GF-D8 (cell line): ENCODE results near the gene TICAM2.

Experiments
- DNase-seq: peaks from one replicate; lab custom pipeline; 2025; lab: John Stamatoyannopoulos, UW

TICAM2 gene

DNA sequence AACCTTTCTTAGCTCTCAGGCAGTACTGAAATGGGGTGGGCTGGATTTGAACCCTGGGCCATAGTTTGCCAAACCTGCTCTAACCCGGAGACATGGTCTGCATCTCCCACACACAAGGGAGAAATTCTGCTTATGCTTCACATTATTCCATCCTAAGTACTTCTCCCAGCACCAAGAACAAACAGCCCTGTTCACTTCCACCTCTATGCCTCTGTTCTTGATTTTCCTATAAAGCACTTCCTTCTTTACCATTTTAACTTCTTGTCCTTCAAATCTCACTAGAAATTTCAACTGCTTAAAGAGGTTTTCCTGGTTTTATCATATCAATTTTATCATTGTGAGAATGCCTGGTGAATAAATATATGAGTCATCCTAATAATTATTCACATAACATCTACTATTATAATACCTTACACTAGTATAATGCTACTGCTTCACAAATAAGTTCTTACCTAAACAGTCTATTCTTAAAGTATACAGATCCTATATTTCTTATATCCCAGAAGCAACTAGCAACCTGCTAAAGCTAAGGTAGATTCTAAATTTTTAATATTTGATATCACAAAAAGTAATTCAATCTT, 70.4 kb downstream of the TICAM2 start:
- no peak for DNase-seq

DNA sequence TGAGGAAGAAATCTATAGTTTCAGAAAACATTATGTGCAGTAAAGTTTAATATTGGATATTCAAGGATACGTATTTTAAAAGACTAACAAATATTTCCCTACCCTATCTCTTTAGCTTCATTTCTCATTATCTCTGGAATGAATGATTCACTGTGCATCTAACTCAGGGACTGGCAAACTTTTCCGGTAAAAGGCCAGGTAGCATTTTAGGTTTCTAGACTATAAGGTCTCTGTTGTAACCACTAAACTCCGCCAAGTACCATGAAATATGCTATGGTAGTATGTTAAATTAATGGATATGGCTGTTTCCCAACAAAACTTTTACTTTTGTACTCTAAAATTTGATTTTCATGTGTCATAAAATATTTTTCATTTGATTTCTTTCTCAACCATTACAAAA, 70.9 kb downstream of the TICAM2 start:
- DNase-seq, result no peak

DNA sequence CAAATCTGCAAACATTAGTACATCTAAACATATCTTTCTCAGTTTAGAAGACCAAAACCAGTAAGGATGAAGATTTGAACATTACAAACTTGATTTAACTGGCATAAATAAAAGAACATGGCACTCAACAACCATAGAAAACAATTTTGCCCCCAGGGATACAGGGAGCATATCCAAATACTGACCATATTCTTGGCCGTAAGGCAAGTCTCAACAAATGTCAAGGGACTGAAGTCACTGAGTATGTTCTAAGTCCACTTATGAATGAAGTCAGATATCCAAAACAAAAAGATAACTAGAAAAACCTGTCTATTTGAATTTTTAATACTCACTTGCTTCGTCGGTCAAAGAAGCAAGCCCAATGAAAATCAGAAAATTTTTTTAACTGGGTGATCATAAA, 71.9 kb downstream of the TICAM2 start:
- DNase-seq, result no peak
